GM23338 (cell line): Measurements from ENCODE around the gene SPP2. TPM values are rescaled to one million over a fixed set of nuclear protein-coding genes. Genes with fewer than 3 reads are reported as not detected.

Experiments used
- ATAC-seq: fragments of 200-7000 bp; cut with Tn5 transposase; 3 replicates; pipeline ENCODE4 v1.9.1; 2020
- DNase-seq: peaks from one replicate; pipeline ENCODE4 v3.0.0-alpha.2; 2015; ENCODE audit warnings: low spot score
- H2AFZ ChIP-seq: fragments of 200-600 bp; sonication (generic); 2 replicates; pipeline ENCODE4 v1.8.0; 2016; ENCODE audit warnings: antibody characterized with exemption, mild to moderate bottlenecking, moderate library complexity
- H3F3A ChIP-seq: fragments of 200-600 bp; sonication (generic); replicated peaks from 2 replicates; pipeline ENCODE4 v1.8.0; 2017; ENCODE audit warnings: antibody characterized with exemption, mixed run types, low read depth
- H3K27ac ChIP-seq: fragments of 200-600 bp; sonication (generic); 2 replicates; pipeline ENCODE4 v1.6.1; 2016; ENCODE audit warnings: low read depth
- H3K27me3 ChIP-seq: fragments of 200-600 bp; sonication (generic); 2 replicates; pipeline ENCODE4 v1.8.0; 2016; ENCODE audit warnings: mild to moderate bottlenecking, mixed run types, moderate library complexity; ENCODE audit not compliant: insufficient read depth
- H3K36me3 ChIP-seq: fragments of 200-600 bp; sonication (generic); 2 replicates; pipeline ENCODE4 v1.8.0; 2016; ENCODE audit warnings: mild to moderate bottlenecking; ENCODE audit not compliant: insufficient read depth
- H3K4me1 ChIP-seq: fragments of 200-600 bp; sonication (generic); 2 replicates; pipeline ENCODE4 v1.8.0; 2016; ENCODE audit warnings: mild to moderate bottlenecking, moderate library complexity; ENCODE audit not compliant: insufficient read depth
- H3K4me2 ChIP-seq: fragments of 200-600 bp; sonication (generic); 2 replicates; pipeline ENCODE4 v1.7.1; 2017; ENCODE audit warnings: mixed run types
- H3K4me3 ChIP-seq: fragments of 200-600 bp; sonication (generic); 2 replicates; pipeline ENCODE4 v1.6.1; 2016; ENCODE audit warnings: mixed run types
- H3K79me2 ChIP-seq: fragments of 200-600 bp; sonication (generic); replicated peaks from 2 replicates; pipeline ENCODE4 v1.8.0; 2017; ENCODE audit warnings: mild to moderate bottlenecking; ENCODE audit not compliant: insufficient read depth
- H3K9me2 ChIP-seq: fragments of 200-600 bp; sonication (generic); 2 replicates; pipeline ENCODE4 v1.8.0; 2017; ENCODE audit not compliant: insufficient read depth
- H4K20me1 ChIP-seq: fragments of 200-600 bp; sonication (generic); replicated peaks from 2 replicates; pipeline ENCODE4 v1.8.0; 2017; ENCODE audit warnings: mild to moderate bottlenecking; ENCODE audit not compliant: insufficient read depth
- H3K27ac Mint-ChIP-seq: 2 replicates; pipeline ENCODE4 v1.8.0; 2020; ENCODE audit warnings: inconsistent platforms, mild to moderate bottlenecking, moderate library complexity, mixed read lengths
- H3K27me3 Mint-ChIP-seq: 3 replicates; pipeline ENCODE4 v1.8.0; 2022; ENCODE audit warnings: low read depth, mild to moderate bottlenecking, moderate library complexity, mixed read lengths, inconsistent platforms; ENCODE audit not compliant: insufficient read depth, poor library complexity
- H3K36me3 Mint-ChIP-seq: 3 replicates; pipeline ENCODE4 v1.8.0; 2021; ENCODE audit warnings: low read depth, mild to moderate bottlenecking, inconsistent platforms, moderate library complexity, mixed read lengths
- H3K4me1 Mint-ChIP-seq: 3 replicates; pipeline ENCODE4 v1.8.0; 2020; ENCODE audit warnings: mild to moderate bottlenecking, inconsistent platforms, mixed read lengths
- H3K4me3 Mint-ChIP-seq: 3 replicates; pipeline ENCODE4 v1.8.0; 2021; ENCODE audit warnings: moderate library complexity, mild to moderate bottlenecking, inconsistent platforms, mixed read lengths
- H3K9me3 Mint-ChIP-seq: 3 replicates; pipeline ENCODE4 v1.8.0; 2020; ENCODE audit warnings: moderate library complexity, mild to moderate bottlenecking, inconsistent platforms, mixed read lengths
- CREB1 ChIP-seq: fragments of 250-450 bp; sonication (Bioruptor Pico); IDR thresholded peaks from 2 replicates; pipeline ENCODE4 v1.5.0; 2020; ENCODE audit warnings: low read depth, mild to moderate bottlenecking, moderate library complexity
- NANOG ChIP-seq: IDR thresholded peaks from 2 replicates; pipeline ENCODE4 v1.6.1; 2016; ENCODE audit warnings: antibody characterized with exemption, borderline replicate concordance
- STAT1 ChIP-seq: IDR thresholded peaks from one replicate; pipeline ENCODE4 v1.6.1; 2016; ENCODE audit warnings: antibody characterized with exemption; ENCODE audit not compliant: unreplicated experiment
- ZNF331 ChIP-seq: fragments of 250-450 bp; sonication (Bioruptor Pico); IDR thresholded peaks from 2 replicates; pipeline ENCODE4 v1.5.0; 2020; ENCODE audit warnings: low read depth, mild to moderate bottlenecking, moderate library complexity
- polyA plus RNA-seq: library from polyadenylated mRNA; unstranded; fragments of >200 nt; fragmentation: Nextera tagmentation; extraction: Ambion mirVana; gene quantifications from 2 replicates; pipeline ENCODE4 v1.2.1, GENCODE V29; 2016
- total RNA-seq: library from RNA; depleted of rRNA; stranded (reverse); fragments of >200 nt; shearing (Covaris generic); gene quantifications from 2 replicates; pipeline ENCODE4 v1.2.3, GENCODE V29; 2014
- TF ChIP-seq, protein P1 (sequence below): fragments of 250-450 bp; sonication (Bioruptor Pico); IDR thresholded peaks from 2 replicates; pipeline ENCODE4 v1.5.0; 2020; ENCODE audit warnings: mild to moderate bottlenecking, moderate library complexity
- TF ChIP-seq, protein P2 (sequence below): IDR thresholded peaks from one replicate; pipeline ENCODE4 v1.6.1; 2018; ENCODE audit warnings: antibody characterized with exemption; ENCODE audit not compliant: unreplicated experiment

The SPP2 gene
- total and polyA plus RNA-seq, 2 experiments from 2014 or later, result not detected

DNA sequence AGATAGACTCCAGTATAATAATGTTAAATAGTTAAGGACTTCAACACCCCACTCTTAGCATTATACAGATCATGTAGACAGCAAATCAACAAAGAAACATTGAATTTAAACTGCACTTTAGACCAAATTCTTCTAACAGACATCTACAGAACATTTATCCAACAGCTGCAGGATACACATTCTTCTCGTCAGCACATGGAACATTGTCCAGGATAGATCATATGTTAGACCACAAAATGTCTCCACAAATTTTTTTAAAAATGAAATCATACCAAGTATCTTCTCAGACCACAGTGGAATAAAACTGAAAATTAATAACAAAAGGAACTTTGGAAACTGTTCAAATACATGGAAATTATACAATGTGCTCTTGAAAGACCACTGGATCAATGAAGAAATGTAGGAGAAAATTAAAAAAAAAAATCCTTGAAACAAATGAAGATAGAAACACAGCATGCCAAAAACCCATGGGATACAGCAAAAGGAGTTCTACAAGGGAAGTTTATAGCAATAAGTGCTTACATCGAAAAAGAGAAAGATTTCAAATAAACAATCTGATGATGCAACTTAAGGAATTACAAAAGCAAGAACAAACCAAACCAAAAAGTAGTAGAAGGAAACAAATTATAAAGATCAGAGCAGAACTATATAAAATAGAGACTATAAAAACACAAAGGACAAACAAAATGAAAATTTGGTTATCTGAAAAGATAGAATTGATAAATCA lies 12.3 kb upstream of the SPP2 start:
- TF ChIP-seq ZNF331 (CRISPR knock-in tag), result no peak
- Mint-ChIP-seq H3K4me3 (no peak overlapping the region), H3K9me3 (no peaks in the 10 kb centered on the region; the same call in 2 of the 3 replicates), H3K4me1 (no peaks in the 10 kb centered on the region; the same call in 2 of the 3 replicates), H3K27me3 (no peaks in the 10 kb centered on the region), H3K27ac (no peak overlapping the region), H3K36me3 (no peaks in the 10 kb centered on the region)
- Histone ChIP-seq H3K36me3 (no peaks in the 10 kb centered on the region), H2AFZ (no peak overlapping the region), H3F3A (no peaks in the 10 kb centered on the region), H3K27ac (no peak overlapping the region), H4K20me1 (no peaks in the 10 kb centered on the region), H3K27me3 (no peaks in the 10 kb centered on the region), H3K4me3 (no peak overlapping the region), H3K4me2 (no peak overlapping the region), H3K9me2 (no peaks in the 10 kb centered on the region), H3K4me1 (no peaks in the 10 kb centered on the region), H3K79me2 (no peaks in the 10 kb centered on the region)
- ATAC-seq (no peak), DNase-seq (no peak)

DNA sequence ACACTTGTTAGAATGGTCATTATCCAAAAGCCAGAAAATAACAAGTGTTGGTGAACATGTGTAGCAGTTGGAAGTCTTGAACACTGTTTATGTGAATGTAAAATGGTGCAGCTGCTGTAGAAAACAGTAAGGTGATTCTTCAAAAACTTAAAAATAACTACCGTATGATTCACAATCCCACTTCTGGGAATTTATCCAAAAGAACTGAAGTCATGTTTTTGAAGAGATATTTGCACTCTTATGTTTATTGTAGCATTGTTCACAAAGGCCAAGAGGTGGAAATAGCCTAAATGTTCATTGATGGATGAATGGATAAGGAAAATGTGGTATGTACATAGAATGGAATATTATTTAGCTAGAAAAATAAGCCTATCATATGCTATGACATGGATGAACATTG lies 6.3 kb upstream of the SPP2 start:
- Histone ChIP-seq H3K27me3 (no peaks in the 10 kb centered on the region), H3K79me2 (no peaks in the 10 kb centered on the region), H3K36me3 (no peaks in the 10 kb centered on the region), H4K20me1 (no peaks in the 10 kb centered on the region), H3K4me1 (no peaks in the 10 kb centered on the region), H3K4me2 (no peak overlapping the region), H3K9me2 (0 out of 2 replicates have a peak, but pooled peaks cover 4% of the 10 kb centered on the region), H3F3A (no peaks in the 10 kb centered on the region), H2AFZ (no peak overlapping the region), H3K27ac (no peak overlapping the region), H3K4me3 (no peak overlapping the region)
- DNase-seq, result no peak
- H3K9me3 Mint-ChIP-seq, result no peaks in the 10 kb centered on the region
- no peaks in the 10 kb centered on the region for H3K4me1 Mint-ChIP-seq
- no peak overlapping the region for H3K4me3 Mint-ChIP-seq
- no peak for TF ChIP-seq CREB1 (CRISPR knock-in tag)
- no peak overlapping the region for H3K27ac Mint-ChIP-seq
- ATAC-seq, result no peak
- no peaks in the 10 kb centered on the region for H3K27me3 Mint-ChIP-seq
- no peaks in the 10 kb centered on the region for H3K36me3 Mint-ChIP-seq

DNA sequence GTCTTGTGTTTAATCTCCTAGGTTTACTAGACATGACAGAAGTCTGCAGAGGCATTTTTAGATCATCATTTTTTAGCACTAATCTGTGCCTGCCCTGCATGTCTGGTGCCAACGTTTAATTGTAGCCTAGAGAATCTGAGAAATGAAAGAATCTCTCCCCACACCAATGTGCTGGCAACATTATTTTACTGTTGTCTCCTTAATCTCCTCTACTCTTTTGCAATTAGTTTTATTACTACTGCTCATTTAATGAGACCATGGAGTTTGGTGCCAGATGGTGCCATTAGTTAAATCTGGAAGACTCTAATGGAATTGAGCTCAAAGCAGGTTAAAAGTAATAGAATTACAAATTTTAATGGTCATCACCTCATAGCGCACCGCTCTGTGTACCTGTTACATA lies 4.0 kb upstream of the SPP2 start:
- no peaks in the 10 kb centered on the region for H4K20me1 ChIP-seq
- no peak overlapping the region for H3K4me3 ChIP-seq
- Mint-ChIP-seq H3K36me3 (no peaks in the 10 kb centered on the region), H3K4me3 (no peak overlapping the region), H3K27me3 (no peaks in the 10 kb centered on the region), H3K9me3 (no peaks in the 10 kb centered on the region), H3K4me1 (peaks cover 4% of the 10 kb centered on the region; the same call in 2 of the 3 replicates), H3K27ac (no peak overlapping the region)
- H3K27ac ChIP-seq, result no peak overlapping the region
- no peaks in the 10 kb centered on the region for H3K36me3 ChIP-seq
- no peak for DNase-seq
- no peaks in the 10 kb centered on the region for H3F3A ChIP-seq
- 0 out of 2 replicates have a peak, but pooled peaks cover 4% of the 10 kb centered on the region for H3K4me1 ChIP-seq
- no peak overlapping the region for H2AFZ ChIP-seq
- no peaks in the 10 kb centered on the region for H3K27me3 ChIP-seq
- H3K4me2 ChIP-seq, result no peak overlapping the region
- no peaks in the 10 kb centered on the region for H3K79me2 ChIP-seq
- H3K9me2 ChIP-seq, result 0 out of 2 replicates have a peak, but pooled peaks cover 4% of the 10 kb centered on the region
- ATAC-seq, result no peak
- TF ChIP-seq, protein P1, sequence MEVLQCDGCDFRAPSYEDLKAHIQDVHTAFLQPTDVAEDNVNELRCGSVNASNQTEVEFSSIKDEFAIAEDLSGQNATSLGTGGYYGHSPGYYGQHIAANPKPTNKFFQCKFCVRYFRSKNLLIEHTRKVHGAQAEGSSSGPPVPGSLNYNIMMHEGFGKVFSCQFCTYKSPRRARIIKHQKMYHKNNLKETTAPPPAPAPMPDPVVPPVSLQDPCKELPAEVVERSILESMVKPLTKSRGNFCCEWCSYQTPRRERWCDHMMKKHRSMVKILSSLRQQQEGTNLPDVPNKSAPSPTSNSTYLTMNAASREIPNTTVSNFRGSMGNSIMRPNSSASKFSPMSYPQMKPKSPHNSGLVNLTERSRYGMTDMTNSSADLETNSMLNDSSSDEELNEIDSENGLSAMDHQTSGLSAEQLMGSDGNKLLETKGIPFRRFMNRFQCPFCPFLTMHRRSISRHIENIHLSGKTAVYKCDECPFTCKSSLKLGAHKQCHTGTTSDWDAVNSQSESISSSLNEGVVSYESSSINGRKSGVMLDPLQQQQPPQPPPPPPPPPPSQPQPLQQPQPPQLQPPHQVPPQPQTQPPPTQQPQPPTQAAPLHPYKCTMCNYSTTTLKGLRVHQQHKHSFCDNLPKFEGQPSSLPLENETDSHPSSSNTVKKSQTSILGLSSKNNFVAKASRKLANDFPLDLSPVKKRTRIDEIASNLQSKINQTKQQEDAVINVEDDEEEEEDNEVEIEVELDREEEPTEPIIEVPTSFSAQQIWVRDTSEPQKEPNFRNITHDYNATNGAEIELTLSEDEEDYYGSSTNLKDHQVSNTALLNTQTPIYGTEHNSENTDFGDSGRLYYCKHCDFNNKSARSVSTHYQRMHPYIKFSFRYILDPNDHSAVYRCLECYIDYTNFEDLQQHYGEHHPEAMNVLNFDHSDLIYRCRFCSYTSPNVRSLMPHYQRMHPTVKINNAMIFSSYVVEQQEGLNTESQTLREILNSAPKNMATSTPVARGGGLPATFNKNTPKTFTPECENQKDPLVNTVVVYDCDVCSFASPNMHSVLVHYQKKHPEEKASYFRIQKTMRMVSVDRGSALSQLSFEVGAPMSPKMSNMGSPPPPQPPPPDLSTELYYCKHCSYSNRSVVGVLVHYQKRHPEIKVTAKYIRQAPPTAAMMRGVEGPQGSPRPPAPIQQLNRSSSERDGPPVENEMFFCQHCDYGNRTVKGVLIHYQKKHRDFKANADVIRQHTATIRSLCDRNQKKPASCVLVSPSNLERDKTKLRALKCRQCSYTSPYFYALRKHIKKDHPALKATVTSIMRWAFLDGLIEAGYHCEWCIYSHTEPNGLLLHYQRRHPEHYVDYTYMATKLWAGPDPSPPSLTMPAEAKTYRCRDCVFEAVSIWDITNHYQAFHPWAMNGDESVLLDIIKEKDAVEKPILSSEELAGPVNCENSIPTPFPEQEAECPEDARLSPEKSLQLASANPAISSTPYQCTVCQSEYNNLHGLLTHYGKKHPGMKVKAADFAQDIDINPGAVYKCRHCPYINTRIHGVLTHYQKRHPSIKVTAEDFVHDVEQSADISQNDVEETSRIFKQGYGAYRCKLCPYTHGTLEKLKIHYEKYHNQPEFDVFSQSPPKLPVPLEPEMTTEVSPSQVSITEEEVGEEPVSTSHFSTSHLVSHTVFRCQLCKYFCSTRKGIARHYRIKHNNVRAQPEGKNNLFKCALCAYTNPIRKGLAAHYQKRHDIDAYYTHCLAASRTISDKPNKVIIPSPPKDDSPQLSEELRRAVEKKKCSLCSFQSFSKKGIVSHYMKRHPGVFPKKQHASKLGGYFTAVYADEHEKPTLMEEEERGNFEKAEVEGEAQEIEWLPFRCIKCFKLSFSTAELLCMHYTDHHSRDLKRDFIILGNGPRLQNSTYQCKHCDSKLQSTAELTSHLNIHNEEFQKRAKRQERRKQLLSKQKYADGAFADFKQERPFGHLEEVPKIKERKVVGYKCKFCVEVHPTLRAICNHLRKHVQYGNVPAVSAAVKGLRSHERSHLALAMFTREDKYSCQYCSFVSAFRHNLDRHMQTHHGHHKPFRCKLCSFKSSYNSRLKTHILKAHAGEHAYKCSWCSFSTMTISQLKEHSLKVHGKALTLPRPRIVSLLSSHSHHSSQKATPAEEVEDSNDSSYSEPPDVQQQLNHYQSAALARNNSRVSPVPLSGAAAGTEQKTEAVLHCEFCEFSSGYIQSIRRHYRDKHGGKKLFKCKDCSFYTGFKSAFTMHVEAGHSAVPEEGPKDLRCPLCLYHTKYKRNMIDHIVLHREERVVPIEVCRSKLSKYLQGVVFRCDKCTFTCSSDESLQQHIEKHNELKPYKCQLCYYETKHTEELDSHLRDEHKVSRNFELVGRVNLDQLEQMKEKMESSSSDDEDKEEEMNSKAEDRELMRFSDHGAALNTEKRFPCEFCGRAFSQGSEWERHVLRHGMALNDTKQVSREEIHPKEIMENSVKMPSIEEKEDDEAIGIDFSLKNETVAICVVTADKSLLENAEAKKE (CRISPR knock-in tag), result no peak
- TF ChIP-seq CREB1 (CRISPR knock-in tag), result no peak
- TF ChIP-seq, protein P2, sequence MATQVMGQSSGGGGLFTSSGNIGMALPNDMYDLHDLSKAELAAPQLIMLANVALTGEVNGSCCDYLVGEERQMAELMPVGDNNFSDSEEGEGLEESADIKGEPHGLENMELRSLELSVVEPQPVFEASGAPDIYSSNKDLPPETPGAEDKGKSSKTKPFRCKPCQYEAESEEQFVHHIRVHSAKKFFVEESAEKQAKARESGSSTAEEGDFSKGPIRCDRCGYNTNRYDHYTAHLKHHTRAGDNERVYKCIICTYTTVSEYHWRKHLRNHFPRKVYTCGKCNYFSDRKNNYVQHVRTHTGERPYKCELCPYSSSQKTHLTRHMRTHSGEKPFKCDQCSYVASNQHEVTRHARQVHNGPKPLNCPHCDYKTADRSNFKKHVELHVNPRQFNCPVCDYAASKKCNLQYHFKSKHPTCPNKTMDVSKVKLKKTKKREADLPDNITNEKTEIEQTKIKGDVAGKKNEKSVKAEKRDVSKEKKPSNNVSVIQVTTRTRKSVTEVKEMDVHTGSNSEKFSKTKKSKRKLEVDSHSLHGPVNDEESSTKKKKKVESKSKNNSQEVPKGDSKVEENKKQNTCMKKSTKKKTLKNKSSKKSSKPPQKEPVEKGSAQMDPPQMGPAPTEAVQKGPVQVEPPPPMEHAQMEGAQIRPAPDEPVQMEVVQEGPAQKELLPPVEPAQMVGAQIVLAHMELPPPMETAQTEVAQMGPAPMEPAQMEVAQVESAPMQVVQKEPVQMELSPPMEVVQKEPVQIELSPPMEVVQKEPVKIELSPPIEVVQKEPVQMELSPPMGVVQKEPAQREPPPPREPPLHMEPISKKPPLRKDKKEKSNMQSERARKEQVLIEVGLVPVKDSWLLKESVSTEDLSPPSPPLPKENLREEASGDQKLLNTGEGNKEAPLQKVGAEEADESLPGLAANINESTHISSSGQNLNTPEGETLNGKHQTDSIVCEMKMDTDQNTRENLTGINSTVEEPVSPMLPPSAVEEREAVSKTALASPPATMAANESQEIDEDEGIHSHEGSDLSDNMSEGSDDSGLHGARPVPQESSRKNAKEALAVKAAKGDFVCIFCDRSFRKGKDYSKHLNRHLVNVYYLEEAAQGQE, result no peak
- no peak for TF ChIP-seq NANOG
- TF ChIP-seq STAT1, result no peak
- TF ChIP-seq ZNF331 (CRISPR knock-in tag), result no peak
